PFSK-1 (cell line): ENCODE data around the gene PNKP.

Experiments
- POLR2AphosphoS5 ChIP-seq: IDR thresholded peaks from 2 replicates; pipeline ENCODE4 v1.6.1; 2012; ENCODE audit warnings: low read depth, mild to moderate bottlenecking, control low read depth, low read length, moderate library complexity
- REST ChIP-seq, 2 experiments: IDR thresholded peaks; 2 replicates each; pipeline versions ENCODE4 v1.6.1 to v1.8.0; 2011 to 2012; ENCODE audit warnings: low read depth in 2 of 2, low read length in 2 of 2, control low read depth in 1 of 2, inconsistent platforms in 1 of 2, mild to moderate bottlenecking in 1 of 2, moderate library complexity in 1 of 2; ENCODE audit not compliant: insufficient read depth in 1 of 2
- TAF1 ChIP-seq: IDR thresholded peaks from 2 replicates; pipeline ENCODE4 v1.6.1; 2012; ENCODE audit warnings: low read length, control low read depth, borderline replicate concordance; ENCODE audit not compliant: insufficient read depth

GRCh38 chr19:49864890-49865289 is 2.5 kb downstream of the PNKP start:
- TF ChIP-seq REST (IDR thresholded peaks at IDR 0.05; ENCODE audit: insufficient read depth in 1 of 2, low read depth in 2 of 2, low read length in 2 of 2) (no peak), POLR2AphosphoS5 (0 out of 2 replicates have a peak, but pooled peaks have one; percentile 9), TAF1 (no peak)
